Right hindlimb (tissue), 1 donor: ENCODE measurements around the gene SLCO2B1.

ENCODE experiments used
- DNase-seq: peaks from one replicate; pipeline ENCODE4 v3.0.0-alpha.2; 2018

SLCO2B1 gene

GRCh38 chr11:75145972-75146519 lies 4.9 kb upstream of the SLCO2B1 start:
- no peak for DNase-seq

- no peak for DNase-seq
Observed at GRCh38 chr11:75146711-75147110, 4.2 kb upstream of the SLCO2B1 start.

GRCh38 chr11:75147191-75147874 lies 3.6 kb upstream of the SLCO2B1 start:
- no peak for DNase-seq

GRCh38 chr11:75147875-75148263 lies 3.0 kb upstream of the SLCO2B1 start:
- no peak for DNase-seq

- DNase-seq, result no peak
Observed at GRCh38 chr11:75148436-75148983, 2.4 kb upstream of the SLCO2B1 start.

- no peak for DNase-seq
Observed at GRCh38 chr11:75149766-75150465, 991 bp upstream of the SLCO2B1 start.

- DNase-seq, result no peak
Observed at GRCh38 chr11:75151346-75152047, 590 bp downstream of the SLCO2B1 start.

- no peak for DNase-seq
Observed at GRCh38 chr11:75152090-75152489, 1.2 kb downstream of the SLCO2B1 start.

GRCh38 chr11:75152651-75153427 lies 1.9 kb downstream of the SLCO2B1 start:
- no peak for DNase-seq

- DNase-seq, result no peak
Observed at GRCh38 chr11:75154646-75155569, 4.0 kb downstream of the SLCO2B1 start.

GRCh38 chr11:75155570-75156422 lies 4.9 kb downstream of the SLCO2B1 start:
- DNase-seq, result no peak

- DNase-seq, result no peak
Observed at GRCh38 chr11:75158241-75158640, 7.3 kb downstream of the SLCO2B1 start.

GRCh38 chr11:75158696-75159150 lies 7.8 kb downstream of the SLCO2B1 start:
- no peak for DNase-seq

- no peak for DNase-seq
Observed at GRCh38 chr11:75159151-75159953, 8.4 kb downstream of the SLCO2B1 start.

GRCh38 chr11:75160220-75160757 lies 9.4 kb downstream of the SLCO2B1 start:
- DNase-seq, result no peak

GRCh38 chr11:75160880-75161279 lies 10.0 kb downstream of the SLCO2B1 start:
- DNase-seq, result no peak

GRCh38 chr11:75161506-75162095 lies 10.7 kb downstream of the SLCO2B1 start:
- no peak for DNase-seq

GRCh38 chr11:75162954-75163353 lies 12.0 kb downstream of the SLCO2B1 start:
- no peak for DNase-seq
